Psoas muscle (tissue), 8 donors: ENCODE data around the gene CYP1A1. TPM values are rescaled to one million over a fixed set of nuclear protein-coding genes. Genes with fewer than 3 reads are reported as not detected.

Source experiments
- ATAC-seq, 4 donors: fragments of 200-7000 bp; cut with Tn5 transposase; one replicate each; pipeline ENCODE4 v1.9.1; 2020; ENCODE audit warnings: moderate library complexity in 3 of 4, mild to moderate bottlenecking in 2 of 4
- DNase-seq, 2 donors: peaks; one replicate each; pipeline ENCODE4 v3.0.0-alpha.2; 2020
- H3K27ac ChIP-seq: fragments of 200-600 bp; one replicate; pipeline ENCODE4 v1.8.0; 2022
- H3K27me3 ChIP-seq, 3 donors: fragments of 200-600 bp in 1 of 3; one replicate each; pipeline versions ENCODE4 v1.6.1 to v1.8.0; 2013 to 2022; ENCODE audit warnings: low read length in 2 of 3, mild to moderate bottlenecking in 2 of 3, moderate library complexity in 1 of 3; ENCODE audit not compliant: insufficient read depth in 3 of 3
- H3K36me3 ChIP-seq, 2 donors: fragments of 200-600 bp in 1 of 2; one replicate each; pipeline versions ENCODE4 v1.6.1 to v1.8.0; 2013 to 2022; ENCODE audit warnings: low read depth in 1 of 2, mild to moderate bottlenecking in 1 of 2, moderate library complexity in 1 of 2; ENCODE audit not compliant: insufficient read depth in 1 of 2
- H3K4me1 ChIP-seq: fragments of 200-600 bp; one replicate; pipeline ENCODE4 v1.8.0; 2022
- H3K4me3 ChIP-seq: fragments of 200-600 bp; one replicate; pipeline ENCODE4 v1.8.0; 2022; ENCODE audit warnings: mild to moderate bottlenecking
- H3K9me3 ChIP-seq: fragments of 200-600 bp; one replicate; pipeline ENCODE4 v1.8.0; 2022
- WGBS, 3 donors: extraction: QIAGEN DNeasy Blood & Tissue Kit; methylation state at CpG; one replicate each; pipeline versions ENCODE4 v1.1.6 to v1.1.7; 2013; 5-methylcytosine and 5-hydroxymethylcytosine counted together
- intact Hi-C, 2 donors: fragments of 100-400 bp; cut with DNase I; formaldehyde crosslinking; loops; one replicate each; pipeline versions ENCODE4 v1.11.0 to v1.14.2; 2022
- polyA plus RNA-seq, 3 donors: library from polyadenylated mRNA; stranded (reverse); fragments of 200-250 nt; gene quantifications; one replicate each; pipeline ENCODE4 v1.2.3, GENCODE V29; 2013
- total RNA-seq, 4 donors: library from RNA; stranded (reverse); fragmentation: NEBNext Ultra II Directional in 2 of 4; extraction: Animal tissue kit (Norgen Biotek cat#: 25700) in 2 of 4; gene quantifications; one replicate each; pipeline versions ENCODE4 v1.2.1 to v1.2.4, GENCODE V29; 2021 to 2023
- TF ChIP-seq, protein P1 (sequence below): fragments of 200-600 bp; IDR thresholded peaks from one replicate; pipeline ENCODE4 v1.8.0; 2022; ENCODE audit warnings: antibody characterized with exemption
- donor health status: healthy with polysubstance abuse.
- donor health status: DM: no; HTN: no; CAD: no; lungs with moderate emphysema.
- donor health status: Bipolar disorder and iron deficiency.
- donor health status: healthy.
- donor health status: DM: yes; HTN: yes; CAD: no.
- donor health status: DM: no; HTN: no; CAD: no.
- donor health status: DM: no; HTN: no; CAD: no.
- donor health status: DM: yes; HTN: yes; CAD: no.

Gene CYP1A1
- total and polyA plus RNA-seq, 7 donors, result 0.11 to 3.0 (median 0.61) TPM; not detected in 2

DNA sequence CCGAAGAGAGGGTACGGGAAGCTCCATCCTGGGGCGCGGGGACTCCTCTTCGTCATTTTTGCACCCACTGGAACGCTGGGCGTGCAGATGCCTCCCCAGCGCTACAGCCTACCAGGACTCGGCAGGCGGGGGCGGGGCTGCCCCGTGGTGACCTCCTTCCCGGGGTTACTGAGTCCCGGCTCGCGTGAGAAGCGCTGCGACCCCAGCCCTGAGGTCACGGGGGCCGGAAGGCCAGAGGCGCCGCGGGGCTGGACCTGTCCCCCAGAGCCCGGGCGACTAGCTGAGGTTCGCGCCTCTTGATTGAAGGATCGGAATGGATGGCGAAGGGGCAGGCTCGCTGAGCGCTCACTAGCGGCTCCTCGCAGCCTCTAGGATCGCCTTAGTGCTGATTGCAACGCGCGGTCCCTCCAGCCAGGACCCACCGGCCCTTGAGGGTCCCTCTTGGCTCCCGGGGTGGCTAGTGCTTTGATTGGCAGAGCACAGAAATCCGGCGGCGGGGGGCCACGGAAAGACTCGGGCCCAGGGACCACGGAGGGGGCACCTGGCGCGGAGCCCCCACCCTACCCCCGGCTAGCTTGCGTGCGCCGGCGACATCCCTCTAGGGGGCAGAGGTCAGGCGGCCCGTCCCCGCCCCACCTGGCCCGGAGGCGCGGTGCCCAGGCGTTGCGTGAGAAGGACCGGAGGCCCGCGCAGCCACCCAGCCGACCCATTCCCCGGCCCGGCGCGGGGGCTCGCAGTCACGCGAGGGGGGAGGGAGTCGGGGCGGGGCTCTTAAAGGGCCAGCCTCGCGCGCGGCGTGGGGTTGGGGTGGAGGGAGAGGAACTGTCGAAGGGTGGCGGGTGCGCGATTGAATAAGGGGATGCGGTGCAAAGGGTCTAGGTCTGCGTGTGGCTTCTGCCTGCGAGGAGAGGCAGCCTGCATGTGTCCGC lies 781 bp upstream of the CYP1A1 start:
- H3K27ac ChIP-seq, result peak overlapping the region; percentile 23
- 0 to 1% (median 1%) methylated on average over 56 to 86 of the region's 86 CpGs for WGBS, 3 donors

DNA sequence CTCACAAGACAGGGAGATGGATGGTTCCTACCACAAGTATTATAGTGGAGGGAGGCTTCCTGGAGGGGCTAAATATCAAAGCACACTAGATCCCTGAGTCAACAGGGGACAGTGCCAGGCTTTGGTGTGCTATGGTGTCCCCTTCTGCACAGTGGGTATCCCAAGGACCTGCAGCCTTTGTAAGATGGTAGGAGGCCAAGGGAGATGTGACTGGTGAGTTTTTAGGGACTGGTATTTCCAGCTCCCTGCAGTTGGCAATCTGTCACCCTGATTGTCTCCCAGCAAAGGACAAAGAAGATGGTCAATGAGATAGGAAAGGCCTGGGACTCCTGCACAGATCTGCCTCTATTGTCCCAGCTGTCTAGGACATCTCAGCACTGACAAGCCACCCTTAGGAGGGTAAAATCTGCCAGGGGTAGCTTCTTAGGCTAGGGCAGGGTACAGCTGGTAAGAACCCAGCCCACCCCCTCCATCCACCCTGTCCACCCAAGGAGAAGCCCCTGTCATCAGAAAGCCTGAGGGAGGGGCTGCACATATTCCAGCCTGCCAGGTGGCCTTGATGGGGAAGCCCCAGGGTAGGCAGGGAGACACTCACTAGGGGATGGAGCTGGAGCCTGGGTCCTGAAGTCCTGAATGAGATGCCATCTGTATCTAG lies 631 bp downstream of the CYP1A1 start:
- Histone ChIP-seq H3K27ac (no peak overlapping the region), H3K27me3 (no peaks in the 10 kb centered on the region), H3K36me3 (no peaks in the 10 kb centered on the region), H3K4me1 (peaks cover 17% of the 10 kb centered on the region), H3K4me3 (no peak overlapping the region), H3K9me3 (no peaks in the 10 kb centered on the region)
- DNase-seq (no peak), ATAC-seq (no peak)
- TF ChIP-seq, protein P1, sequence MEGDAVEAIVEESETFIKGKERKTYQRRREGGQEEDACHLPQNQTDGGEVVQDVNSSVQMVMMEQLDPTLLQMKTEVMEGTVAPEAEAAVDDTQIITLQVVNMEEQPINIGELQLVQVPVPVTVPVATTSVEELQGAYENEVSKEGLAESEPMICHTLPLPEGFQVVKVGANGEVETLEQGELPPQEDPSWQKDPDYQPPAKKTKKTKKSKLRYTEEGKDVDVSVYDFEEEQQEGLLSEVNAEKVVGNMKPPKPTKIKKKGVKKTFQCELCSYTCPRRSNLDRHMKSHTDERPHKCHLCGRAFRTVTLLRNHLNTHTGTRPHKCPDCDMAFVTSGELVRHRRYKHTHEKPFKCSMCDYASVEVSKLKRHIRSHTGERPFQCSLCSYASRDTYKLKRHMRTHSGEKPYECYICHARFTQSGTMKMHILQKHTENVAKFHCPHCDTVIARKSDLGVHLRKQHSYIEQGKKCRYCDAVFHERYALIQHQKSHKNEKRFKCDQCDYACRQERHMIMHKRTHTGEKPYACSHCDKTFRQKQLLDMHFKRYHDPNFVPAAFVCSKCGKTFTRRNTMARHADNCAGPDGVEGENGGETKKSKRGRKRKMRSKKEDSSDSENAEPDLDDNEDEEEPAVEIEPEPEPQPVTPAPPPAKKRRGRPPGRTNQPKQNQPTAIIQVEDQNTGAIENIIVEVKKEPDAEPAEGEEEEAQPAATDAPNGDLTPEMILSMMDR, result no peak
- intact Hi-C loops, result no loop called here

More for the DNA sequence above, 781 bp upstream of the CYP1A1 start:
- Histone ChIP-seq H3K36me3 (no peaks in the 10 kb centered on the region), H3K4me1 (peaks cover 17% of the 10 kb centered on the region), H3K9me3 (no peaks in the 10 kb centered on the region), H3K4me3 (peak overlapping the region; percentile 80), H3K27me3 (no peaks in the 10 kb centered on the region)
- DNase-seq (peak; percentile 54 to 70), ATAC-seq (peak; percentile 52 to 77 (median 56))
- TF ChIP-seq, protein P1, result no peak
- intact Hi-C loops, result no loop called here

DNA sequence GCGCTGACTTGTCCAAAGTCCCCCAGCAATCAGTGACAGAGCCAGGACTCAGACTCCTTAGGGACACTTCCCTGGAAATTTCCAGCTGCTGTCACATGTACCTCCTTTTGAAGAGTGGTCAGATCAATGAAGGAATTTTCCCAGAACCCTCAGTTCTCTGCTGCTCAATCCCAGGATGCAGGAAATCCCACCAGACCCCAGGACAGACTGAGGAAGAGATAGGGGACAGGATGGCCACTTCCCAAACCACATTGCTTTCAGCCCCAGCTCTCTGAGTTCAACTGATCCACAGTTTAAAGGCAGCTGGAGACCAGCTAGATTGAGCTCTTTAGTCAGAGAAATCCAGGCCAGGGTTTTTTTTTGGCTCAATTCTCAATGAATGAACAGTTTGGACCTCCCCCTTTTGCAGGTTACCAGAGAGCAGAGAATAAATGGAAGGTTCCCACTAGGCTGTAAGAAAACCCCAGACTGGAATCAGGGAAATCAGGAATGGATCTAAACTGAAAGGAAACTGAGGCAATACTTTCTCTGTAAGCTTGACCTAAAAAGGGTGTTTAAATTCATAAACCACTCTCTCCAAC lies 1.5 kb downstream of the CYP1A1 start:
- H3K9me3 ChIP-seq, result no peaks in the 10 kb centered on the region
- H3K4me3 ChIP-seq, result no peak overlapping the region
- 42 to 67% (median 59%) methylated on average over 1 of the region's 1 CpG for WGBS, 3 donors
- no peaks in the 10 kb centered on the region for H3K36me3 ChIP-seq
- intact Hi-C loops, result no loop called here
- H3K27me3 ChIP-seq, result no peaks in the 10 kb centered on the region
- TF ChIP-seq, protein P1, result no peak
- ATAC-seq (peak in 2 of 4 donors; percentile 31 to 38), DNase-seq (no peak)
- no peak overlapping the region for H3K27ac ChIP-seq
- H3K4me1 ChIP-seq, result peaks cover 17% of the 10 kb centered on the region

DNA sequence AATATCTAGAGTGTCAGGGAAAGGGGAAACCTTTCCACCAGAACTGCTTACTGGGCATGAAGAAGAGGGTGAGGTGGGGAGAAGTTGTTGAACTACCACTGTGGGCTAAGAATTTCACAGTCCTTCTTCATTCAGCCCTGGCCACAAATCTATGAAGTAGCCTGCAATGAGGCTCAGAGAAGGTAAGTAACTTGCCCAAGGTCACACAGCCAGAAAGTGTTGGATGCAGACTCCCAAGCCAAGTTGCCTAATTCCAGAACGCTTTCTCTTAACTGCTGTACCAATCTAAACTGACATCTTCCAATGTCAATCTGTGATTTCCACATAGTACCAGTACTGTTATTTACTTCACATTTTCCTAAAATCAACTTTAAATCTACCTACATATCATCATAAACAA lies 2.1 kb downstream of the CYP1A1 start:
- Histone ChIP-seq H3K27me3 (no peaks in the 10 kb centered on the region), H3K27ac (no peak overlapping the region), H3K36me3 (no peaks in the 10 kb centered on the region), H3K4me3 (no peak overlapping the region), H3K9me3 (no peaks in the 10 kb centered on the region), H3K4me1 (peaks cover 17% of the 10 kb centered on the region)
- TF ChIP-seq, protein P1, result no peak
- DNase-seq (no peak), ATAC-seq (no peak)
- intact Hi-C loops, result no loop called here
- 42 to 77% (median 69%) methylated on average over 1 of the region's 1 CpG for WGBS, 3 donors
